HFFc6 (cell line): ENCODE results near the gene ERICH6. TPM values are rescaled to one million over a fixed set of nuclear protein-coding genes. Genes with fewer than 3 reads are reported as not detected.

Experiments
- DNase-seq: peaks from one replicate; pipeline ENCODE4 v3.0.0-alpha.2; 2018
- H3K27ac Mint-ChIP-seq: 2 replicates; pipeline ENCODE4 v1.8.0; 2020; ENCODE audit warnings: mild to moderate bottlenecking, mixed read lengths
- H3K27me3 Mint-ChIP-seq: 2 replicates; pipeline ENCODE4 v1.8.0; 2021; ENCODE audit warnings: mild to moderate bottlenecking, moderate library complexity, mixed read lengths; ENCODE audit not compliant: insufficient read depth
- H3K36me3 Mint-ChIP-seq: 2 replicates; pipeline ENCODE4 v1.8.0; 2021; ENCODE audit warnings: low read depth, mixed read lengths
- H3K4me1 Mint-ChIP-seq: 2 replicates; pipeline ENCODE4 v1.8.0; 2020; ENCODE audit warnings: low read depth, mixed read lengths
- H3K4me3 Mint-ChIP-seq: 2 replicates; pipeline ENCODE4 v1.8.0; 2020; ENCODE audit warnings: mild to moderate bottlenecking, moderate library complexity, mixed read lengths
- H3K9me3 Mint-ChIP-seq: 2 replicates; pipeline ENCODE4 v1.8.0; 2020; ENCODE audit warnings: mild to moderate bottlenecking, mixed read lengths
- CTCF ChIP-seq: fragments of 200-600 bp; sonication (generic); IDR thresholded peaks from 2 replicates; pipeline ENCODE4 v1.5.0; 2021; ENCODE audit warnings: antibody characterized with exemption, mild to moderate bottlenecking
- total RNA-seq, 6 experiments: library from RNA; stranded (reverse); fragmentation: NEBNext Ultra II Directional; extraction: Animal tissue kit (Norgen Biotek cat#: 25700); gene quantifications; 2 replicates in 1 of 6; 3 replicates in 5 of 6; pipeline ENCODE4 v1.2.3, GENCODE V29; 2021

Gene ERICH6
- total RNA-seq, 6 experiments from 2014 or later, result 0.30 TPM; not detected in 5

GRCh38 chr3:150653110-150653561, 50.6 kb downstream of the ERICH6 start:
- no peak for DNase-seq
- H3K4me3 Mint-ChIP-seq, result no peak overlapping the region
- no peak for TF ChIP-seq CTCF
- no peak overlapping the region for H3K27ac Mint-ChIP-seq
- no peaks in the 10 kb centered on the region for H3K36me3 Mint-ChIP-seq
- no peaks in the 10 kb centered on the region for H3K9me3 Mint-ChIP-seq
- peaks cover 7% of the 10 kb centered on the region for H3K27me3 Mint-ChIP-seq
- H3K4me1 Mint-ChIP-seq, result peaks cover 5% of the 10 kb centered on the region; the same call in 1 of the 2 replicates

- Mint-ChIP-seq H3K27ac (no peak overlapping the region), H3K36me3 (no peaks in the 10 kb centered on the region)
Measured at GRCh38 chr3:150640256-150640655, 63.5 kb downstream of the ERICH6 start.

GRCh38 chr3:150639262-150639661, 64.5 kb downstream of the ERICH6 start:
- Mint-ChIP-seq H3K27ac (no peak overlapping the region), H3K4me3 (no peak overlapping the region), H3K4me1 (peaks cover 6% of the 10 kb centered on the region; the same call in 1 of the 2 replicates), H3K9me3 (no peaks in the 10 kb centered on the region; the same call in 1 of the 2 replicates), H3K27me3 (peaks cover 3% of the 10 kb centered on the region), H3K36me3 (no peaks in the 10 kb centered on the region)
- DNase-seq, result no peak
- no peak for TF ChIP-seq CTCF

More at GRCh38 chr3:150640256-150640655, 63.5 kb downstream of the ERICH6 start:
- DNase-seq, result no peak
- no peak overlapping the region for H3K4me3 Mint-ChIP-seq
- peaks cover 3% of the 10 kb centered on the region for H3K27me3 Mint-ChIP-seq
- peaks cover 6% of the 10 kb centered on the region; the same call in 1 of the 2 replicates for H3K4me1 Mint-ChIP-seq
- TF ChIP-seq CTCF, result no peak
- H3K9me3 Mint-ChIP-seq, result no peaks in the 10 kb centered on the region; the same call in none of the 2 replicates

- Mint-ChIP-seq H3K9me3 (no peaks in the 10 kb centered on the region; the same call in 1 of the 2 replicates), H3K36me3 (no peaks in the 10 kb centered on the region; the same call in 1 of the 2 replicates), H3K4me1 (peaks cover 6% of the 10 kb centered on the region; the same call in 1 of the 2 replicates), H3K27ac (no peak overlapping the region), H3K27me3 (peaks cover 3% of the 10 kb centered on the region), H3K4me3 (no peak overlapping the region)
- TF ChIP-seq CTCF, result no peak
- no peak for DNase-seq
Measured at GRCh38 chr3:150636258-150636657, 67.5 kb downstream of the ERICH6 start.

- H3K4me3 Mint-ChIP-seq, result no peak overlapping the region
- no peak overlapping the region for H3K27ac Mint-ChIP-seq
- no peaks in the 10 kb centered on the region; the same call in 1 of the 2 replicates for H3K36me3 Mint-ChIP-seq
- DNase-seq, result no peak
- peaks cover 6% of the 10 kb centered on the region; the same call in 1 of the 2 replicates for H3K4me1 Mint-ChIP-seq
- no peaks in the 10 kb centered on the region; the same call in 1 of the 2 replicates for H3K9me3 Mint-ChIP-seq
- peaks cover 3% of the 10 kb centered on the region; the same call in 1 of the 2 replicates for H3K27me3 Mint-ChIP-seq
- TF ChIP-seq CTCF, result no peak
Measured at GRCh38 chr3:150635526-150635925, 68.2 kb downstream of the ERICH6 start.
